Suppressor macrophage treated with lipopolysaccharide for 4 hours (primary cell): Measurements from ENCODE around the gene PARD3B.

Source experiments
- DNase-seq: peaks from one replicate; pipeline ENCODE4 v3.0.0-alpha.2; 2020

Gene PARD3B

DNA sequence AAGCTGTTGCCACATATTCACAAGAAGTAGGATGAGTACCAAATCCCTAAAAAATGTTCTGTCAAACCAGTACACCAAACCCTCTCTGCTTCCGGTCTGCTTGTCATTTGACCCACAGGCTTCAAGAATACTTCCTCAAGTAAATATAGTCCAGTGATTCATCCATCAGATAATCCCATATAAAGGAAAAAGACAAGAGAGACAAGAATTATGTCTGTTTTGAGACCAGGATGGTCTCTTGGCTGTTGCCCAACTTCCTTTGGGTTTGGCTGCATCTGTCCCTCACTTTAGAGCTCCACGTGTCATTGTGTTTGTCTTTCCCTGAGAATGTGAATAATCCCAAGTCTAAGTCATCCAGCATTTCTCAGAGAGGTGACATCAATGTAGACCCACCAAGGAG lies 1045.5 kb downstream of the PARD3B start:
- no peak for DNase-seq

DNA sequence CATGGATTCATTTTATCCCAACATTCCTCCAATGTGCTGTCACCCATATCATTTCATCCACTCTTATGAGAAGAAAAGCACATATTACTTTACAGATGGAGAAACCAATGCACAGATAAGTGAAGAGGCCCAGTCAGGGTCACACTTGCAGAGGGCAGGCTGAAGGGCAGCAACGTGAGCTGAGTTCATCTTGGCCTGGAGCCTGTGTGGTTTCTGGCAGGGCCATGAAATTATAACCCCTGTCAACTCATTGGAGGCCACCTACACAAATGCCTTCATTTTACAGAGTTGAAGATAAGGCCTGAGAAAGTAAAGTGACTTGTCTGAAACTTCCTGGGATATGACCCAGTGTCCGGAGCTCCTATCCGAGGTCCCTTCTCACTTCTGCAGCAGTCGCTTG lies 1048.6 kb downstream of the PARD3B start:
- no peak for DNase-seq

DNA sequence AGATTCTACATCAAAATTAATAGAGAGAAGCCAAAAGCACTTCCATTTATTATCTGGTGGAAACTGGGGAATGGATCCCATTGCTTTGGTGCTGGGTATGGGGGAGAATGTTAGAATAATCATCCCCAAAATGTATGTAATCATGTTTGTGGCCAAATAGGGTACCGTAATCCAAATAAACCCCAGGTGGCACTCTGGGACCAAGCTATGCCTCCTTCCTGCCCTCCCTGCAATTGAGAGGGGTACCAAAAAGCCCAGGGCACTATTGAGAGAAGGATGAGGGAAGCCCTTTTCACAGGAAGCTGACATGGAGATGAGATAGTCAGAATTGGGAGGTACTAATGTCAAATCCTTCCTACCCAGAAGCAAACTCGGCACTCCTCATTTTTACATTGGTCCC lies 1051.3 kb downstream of the PARD3B start:
- DNase-seq = no peak

DNA sequence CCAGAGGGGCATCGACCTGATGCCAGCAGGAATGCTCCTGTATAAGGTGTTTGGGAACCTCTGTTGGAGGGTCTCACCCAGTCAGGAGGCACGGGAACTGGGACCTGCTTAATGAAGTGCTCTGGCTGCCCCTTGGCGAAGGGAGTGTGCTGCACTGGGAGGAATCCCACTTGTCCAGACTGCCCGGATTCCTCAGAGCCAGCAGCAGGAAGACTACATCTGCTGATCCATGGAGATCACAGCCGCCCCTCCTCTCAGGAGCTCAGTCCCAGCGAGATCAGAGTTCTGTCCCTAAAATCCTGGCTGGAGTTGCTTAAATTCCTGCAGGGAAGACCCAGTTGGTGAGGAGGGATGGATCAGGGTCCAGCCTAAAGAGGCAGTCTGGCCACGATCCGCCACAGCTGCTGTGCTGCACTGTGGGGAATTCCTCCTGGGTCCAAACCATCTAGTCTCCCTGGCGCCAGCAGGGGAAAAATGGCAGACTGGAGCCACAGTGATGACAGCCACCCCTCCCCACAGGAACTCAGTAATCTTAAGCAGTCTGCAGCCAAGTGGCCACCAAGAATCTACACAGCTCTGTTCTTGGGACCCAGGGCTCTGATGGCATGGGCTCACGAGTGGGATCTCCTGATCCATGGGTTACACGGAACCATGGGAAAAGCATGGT lies 1060.5 kb downstream of the PARD3B start:
- DNase-seq = no peak

DNA sequence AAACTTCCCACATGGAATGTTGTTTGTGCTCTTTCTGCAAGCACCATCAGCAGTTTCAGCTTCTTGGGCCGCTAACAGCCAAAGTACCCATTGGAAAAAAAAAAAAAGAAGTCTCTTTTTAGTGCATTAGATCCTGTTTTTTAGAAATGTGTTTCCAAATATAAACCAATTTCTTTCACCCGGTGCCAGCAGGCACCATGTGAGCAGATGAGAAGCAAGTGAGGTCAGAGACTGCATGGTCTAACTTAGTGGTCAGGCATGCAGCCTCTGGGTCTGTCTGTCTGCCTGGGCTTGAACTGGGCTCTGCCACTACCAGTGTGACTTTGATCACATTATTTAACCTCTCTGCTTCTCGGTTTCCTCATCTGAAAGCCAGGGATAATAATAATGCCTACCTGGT lies 1061.9 kb downstream of the PARD3B start:
- no peak for DNase-seq

DNA sequence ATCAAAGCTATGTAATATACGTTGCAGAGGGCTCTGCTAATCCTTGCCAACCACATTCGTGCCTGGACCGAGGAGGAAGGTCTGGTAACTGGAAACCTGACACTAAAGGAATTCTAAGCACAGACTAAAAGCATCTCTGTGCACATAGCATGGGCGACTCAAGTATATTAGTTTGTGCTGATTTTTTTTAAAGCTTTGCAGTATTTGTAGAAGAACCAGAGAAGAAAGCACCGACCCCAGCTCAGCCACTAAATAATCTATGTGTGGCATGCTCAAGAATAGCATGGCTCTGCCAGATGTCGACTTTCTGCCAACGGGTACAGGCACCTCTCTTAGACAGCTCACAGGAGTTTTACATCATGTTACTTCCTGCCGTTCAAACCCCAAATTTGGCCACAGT lies 1063.8 kb downstream of the PARD3B start:
- DNase-seq = no peak

DNA sequence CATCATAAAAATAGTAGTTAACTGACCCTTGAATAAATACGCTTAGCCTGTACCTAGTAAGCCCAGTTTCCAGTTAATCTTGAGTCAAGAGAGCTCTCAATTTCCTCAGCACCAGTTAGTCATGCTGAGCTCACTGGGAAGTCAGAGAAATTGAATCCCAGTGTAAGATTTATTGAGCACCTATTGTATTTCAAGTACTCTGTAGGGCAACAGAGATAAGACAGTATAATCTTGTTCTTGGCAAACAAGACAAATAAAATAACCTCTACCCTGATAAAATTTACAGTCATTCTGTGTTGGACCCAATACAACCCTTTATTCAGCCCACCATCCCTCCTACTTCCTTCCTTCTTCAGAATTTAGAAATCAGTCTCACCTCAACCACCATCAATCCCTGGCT lies 1065.2 kb downstream of the PARD3B start:
- no peak for DNase-seq

DNA sequence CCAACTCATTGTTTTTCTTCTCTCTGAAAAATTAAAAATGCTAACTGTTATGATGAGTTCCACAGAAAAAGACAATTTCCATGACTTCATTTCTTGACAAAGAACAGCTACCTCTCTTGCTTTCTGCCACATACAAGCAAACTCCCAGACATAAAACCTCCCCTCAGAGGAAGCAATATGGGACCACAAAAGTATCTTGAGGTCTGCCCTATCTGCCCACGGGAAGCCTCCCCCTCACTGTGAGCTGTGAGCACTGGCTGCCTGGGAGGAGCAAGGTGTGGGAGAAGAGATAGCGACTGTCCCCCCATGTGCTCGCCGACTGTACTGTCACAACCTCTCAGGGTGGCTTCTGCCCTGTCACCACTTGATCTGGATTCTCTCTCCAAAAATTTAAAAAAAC lies 1067.4 kb downstream of the PARD3B start:
- no peak for DNase-seq

DNA sequence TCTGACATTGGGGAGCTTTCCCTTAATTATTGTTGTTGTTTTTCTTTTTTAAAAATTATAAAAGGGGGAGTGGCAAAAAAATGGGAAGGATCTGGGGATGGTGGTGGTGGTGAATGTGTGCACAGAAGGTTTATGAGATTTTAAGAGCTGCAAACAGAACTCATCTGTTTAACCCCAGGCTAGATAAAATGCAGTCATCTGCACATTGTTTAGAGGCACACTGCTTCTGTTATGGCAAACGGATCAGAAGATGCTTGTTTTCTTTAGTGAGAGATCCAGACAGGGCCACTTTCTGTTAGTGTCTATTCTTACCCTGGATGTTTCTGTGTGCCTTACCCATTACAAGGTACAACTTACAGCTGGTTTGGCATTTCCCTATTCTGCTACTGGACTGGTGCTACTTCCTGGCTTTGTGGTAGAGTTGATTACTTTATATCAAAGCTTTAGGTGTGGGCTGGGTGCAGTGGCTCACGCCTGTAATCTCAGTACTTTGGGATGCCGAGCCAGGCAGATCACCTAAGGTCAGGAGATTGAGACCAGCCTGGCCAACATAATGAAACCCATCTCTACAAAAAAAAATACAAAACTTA lies 1068.8 kb downstream of the PARD3B start:
- DNase-seq = no peak

DNA sequence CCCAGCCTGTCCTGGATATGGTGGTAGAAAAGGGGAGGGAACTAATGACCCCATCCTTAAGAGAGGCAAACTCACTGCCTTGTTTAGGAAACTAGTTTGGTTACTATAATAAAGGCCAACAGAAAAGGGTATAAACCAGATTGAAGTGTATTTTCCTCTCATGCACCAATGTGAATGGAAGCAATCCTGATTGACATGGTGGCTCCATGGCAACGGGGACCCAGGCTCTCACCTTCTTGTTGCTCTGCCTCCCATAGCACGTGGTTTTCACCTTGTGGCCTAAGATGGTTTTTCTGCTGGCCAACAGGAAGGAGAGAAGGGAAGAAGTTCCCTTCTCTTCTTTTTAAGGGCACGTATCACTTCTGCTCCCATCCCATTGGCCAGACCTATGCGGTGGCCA lies 1069.7 kb downstream of the PARD3B start:
- DNase-seq = no peak

DNA sequence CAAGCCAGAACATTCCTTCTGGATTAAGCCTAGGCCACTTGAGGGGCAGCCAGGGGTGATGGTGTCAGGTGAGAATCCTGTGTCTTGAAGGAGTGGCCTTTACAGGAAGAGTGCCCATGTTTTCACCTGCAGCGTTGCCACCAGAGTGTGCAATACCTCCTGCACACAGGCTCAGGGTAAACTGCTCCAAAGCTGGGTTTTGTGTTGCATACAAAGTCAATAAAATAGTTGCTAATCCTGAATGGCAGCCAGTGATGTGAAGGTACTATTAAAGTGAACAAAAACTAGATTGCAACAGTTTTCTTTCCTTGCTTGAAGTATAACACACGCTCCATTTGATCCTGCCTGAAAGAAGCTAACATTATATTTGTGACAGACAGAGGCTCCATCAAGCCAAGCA lies 1072.6 kb downstream of the PARD3B start:
- no peak for DNase-seq

DNA sequence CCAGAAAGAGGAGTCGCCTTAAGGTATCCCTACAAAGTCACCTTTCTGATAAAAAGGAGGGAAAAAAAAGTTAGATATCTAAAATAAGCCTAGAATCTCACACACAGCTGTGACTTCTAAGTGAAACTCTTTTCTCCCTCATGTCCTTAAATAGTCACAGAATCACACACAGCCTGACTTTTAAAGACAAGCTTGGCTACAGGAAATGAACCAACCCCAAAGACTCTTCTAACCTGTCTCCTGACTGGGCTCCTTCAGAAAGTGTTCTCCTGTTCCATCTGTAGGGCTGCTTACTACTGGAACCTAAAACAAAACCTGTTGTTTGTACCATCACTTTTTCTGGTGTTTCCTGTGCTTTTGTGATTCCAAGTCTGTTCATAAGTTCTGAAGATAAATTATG lies 1074.3 kb downstream of the PARD3B start:
- no peak for DNase-seq

DNA sequence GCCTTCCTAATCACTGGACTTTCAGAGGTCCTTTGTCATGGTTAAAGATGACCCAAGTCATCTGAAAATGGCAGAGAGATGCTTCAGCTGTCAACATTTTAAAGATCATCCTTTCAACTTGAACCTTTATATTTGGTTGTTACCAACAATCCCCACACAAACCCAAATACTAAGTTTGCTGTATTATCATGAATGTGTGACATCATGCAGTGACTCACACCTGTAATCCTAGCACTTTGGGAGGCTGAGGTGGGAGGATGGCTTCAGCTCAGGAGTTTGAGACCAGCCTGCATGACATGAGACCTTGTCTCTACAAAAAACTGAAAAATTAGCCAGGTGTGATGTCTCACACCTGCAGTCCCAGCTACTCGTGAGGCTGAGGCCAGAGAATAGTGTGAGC lies 1081.8 kb downstream of the PARD3B start:
- DNase-seq = no peak

DNA sequence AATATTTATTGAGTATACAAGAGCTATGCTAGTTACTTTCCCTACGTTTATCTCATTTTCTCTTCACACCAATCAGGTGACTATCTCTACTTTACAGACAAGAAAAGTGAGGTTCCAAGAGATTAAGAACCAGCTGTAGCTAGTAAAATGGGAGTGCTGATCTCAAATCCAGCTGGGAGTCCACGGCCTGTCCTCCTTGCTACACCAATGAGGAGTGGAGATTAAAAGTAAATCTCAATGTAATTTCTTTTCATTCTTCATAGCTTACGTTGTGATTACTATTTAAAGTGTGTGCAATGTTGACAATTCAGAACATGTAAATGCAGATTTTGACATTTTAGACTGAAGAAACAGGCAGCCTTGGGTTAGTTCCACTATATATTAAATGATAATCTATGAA lies 1083.1 kb downstream of the PARD3B start:
- no peak for DNase-seq

DNA sequence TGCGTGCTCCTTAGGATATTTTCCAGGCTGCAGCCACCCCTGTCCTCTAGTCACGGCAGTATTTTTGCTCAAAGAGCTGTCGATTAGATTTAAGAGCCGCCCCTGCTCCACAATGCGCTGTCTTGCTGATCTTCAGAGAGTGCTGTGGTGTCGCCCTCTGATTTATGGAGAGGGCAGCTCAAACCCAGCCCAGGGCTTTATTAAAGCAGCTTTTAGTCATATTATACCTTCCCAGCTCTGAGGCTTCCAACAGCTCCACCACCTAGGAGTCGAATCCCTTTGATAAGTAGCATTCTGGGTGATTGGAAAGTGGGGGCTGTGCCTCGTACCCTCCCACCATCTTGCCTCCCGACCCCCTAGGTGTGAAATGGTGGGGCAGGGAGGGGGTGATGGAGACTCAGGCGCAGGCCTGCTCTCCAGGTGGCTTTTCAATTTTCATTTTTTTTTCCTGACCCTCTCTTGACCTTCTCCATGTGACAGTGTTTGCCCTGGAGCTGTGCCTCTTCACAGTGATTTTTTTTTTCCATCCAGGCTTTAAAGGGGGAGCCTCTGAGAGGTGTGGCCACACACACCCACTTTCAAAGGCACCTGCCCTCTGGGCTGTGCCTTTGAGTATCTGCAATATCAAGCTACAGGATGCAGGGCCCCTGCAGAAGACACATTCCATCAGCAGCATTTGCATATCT lies 1084.0 kb downstream of the PARD3B start:
- DNase-seq = no peak

DNA sequence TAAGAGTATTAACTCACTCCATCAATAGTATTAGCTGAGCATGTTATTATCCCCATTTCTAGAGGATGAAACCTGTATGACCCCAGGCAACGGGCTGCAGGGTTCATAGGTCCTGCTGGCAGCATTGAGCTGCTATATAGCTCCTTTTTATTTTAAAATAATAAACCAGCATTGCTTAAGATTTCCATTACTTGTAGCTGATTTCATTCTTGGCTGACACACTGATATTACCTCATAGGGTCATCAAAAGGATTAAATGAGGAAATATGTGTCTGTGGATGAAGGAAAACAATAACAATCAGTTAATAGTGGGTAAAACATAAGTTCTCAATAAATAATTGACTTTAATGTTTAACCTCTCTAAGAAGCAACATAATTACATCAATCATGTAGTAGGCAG lies 1088.7 kb downstream of the PARD3B start:
- no peak for DNase-seq

DNA sequence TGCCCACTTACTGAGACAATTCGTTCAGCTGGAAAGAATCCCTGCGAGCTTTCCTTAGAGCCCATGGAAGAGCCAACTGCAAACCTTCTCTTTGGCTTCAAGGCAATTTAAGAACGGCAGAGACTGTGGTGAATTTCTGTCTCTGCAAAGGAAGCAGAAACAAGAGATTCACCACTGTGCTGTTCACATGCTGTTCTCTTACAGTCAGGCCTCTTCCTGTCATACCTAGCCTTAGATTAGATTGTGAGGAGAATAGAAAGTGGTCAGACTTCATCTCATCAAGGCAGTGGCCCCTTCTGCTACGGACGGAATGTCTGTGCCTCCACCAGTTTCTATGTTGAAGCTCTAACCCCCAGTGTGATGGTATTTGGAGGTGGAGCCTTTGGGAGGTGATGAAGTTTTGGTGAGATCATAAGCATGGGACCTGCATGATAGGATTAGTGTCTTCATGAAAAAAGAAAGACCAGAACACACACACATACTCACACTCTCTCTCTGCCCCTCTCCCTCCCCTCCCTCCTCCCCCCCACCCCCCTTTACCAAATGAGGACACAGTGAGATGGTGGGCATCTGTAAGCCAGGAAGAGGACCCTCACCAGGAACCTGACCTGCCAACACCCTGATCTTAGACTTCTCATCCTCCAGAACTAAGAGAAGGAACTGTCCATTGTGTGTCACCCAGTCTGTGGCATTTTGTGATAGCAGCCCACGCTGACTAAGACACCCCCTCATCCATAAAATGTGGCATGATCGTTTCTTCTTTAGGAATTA lies 1091.5 kb downstream of the PARD3B start:
- no peak for DNase-seq

DNA sequence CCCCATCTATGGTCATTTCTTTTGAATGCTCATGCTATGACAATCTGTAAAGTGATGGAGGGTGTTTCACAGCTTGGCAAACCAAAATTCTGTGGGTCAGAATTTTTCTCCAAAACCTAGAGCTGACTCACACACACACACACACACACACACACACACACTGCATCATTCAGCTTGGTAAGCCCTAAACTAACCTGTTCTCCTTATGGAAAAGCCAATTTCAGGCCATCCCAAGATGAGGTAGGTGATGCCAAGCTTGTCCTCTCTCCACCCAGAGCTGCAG lies 1092.0 kb downstream of the PARD3B start:
- no peak for DNase-seq

DNA sequence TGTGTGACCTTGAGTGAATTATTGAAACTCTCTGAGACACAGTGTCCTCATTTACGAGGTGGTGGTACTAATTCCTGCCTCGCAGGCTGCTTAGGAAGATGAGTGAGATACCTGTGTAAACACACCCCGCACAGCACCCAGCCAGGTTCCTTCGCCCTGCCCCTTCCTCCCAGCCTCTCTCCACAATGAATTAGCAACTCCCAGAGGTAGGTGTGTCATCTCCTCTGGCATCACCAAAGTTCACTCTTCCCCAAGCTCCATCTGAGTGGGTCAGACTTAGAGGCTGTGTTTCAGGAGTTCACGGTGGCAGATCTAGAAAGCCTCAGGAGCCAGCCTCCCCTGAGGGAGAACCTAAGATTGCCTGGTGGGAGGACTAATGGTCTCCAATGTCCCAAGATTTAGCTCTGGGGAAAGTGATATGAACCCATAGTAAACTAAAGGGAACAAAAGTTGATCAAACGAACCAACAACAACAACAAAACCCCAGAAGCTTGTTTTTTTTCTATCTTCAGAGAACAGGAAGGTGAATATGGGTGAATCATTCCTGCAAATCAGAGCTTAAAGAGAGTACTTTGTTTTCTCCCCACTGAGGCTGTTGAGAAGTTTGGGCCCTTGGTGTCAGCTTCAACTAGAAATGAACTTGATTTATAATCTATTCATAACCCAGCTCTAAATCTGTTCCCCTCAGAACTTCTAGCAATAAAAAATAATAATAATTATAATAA lies 1092.7 kb downstream of the PARD3B start:
- DNase-seq = no peak

DNA sequence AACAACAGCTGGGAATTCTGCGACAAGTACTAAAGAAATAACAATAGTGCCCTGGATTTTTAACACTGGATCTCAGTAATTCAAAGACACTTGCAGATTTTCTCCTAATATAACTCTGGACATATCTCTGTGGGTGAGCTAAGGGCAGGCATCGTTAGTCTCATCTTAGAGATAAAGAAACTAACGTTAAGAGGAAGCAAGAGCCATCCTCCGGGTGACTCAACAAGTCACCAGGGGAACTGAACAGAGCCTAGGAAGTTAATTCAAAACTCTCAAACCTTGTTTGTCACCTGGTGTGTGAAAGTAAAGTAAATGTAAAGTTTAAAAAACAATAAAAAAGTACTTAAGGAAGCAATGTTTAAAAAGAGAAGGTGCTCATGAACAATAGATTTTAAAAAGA lies 1095.4 kb downstream of the PARD3B start:
- DNase-seq = peak; percentile 53

DNA sequence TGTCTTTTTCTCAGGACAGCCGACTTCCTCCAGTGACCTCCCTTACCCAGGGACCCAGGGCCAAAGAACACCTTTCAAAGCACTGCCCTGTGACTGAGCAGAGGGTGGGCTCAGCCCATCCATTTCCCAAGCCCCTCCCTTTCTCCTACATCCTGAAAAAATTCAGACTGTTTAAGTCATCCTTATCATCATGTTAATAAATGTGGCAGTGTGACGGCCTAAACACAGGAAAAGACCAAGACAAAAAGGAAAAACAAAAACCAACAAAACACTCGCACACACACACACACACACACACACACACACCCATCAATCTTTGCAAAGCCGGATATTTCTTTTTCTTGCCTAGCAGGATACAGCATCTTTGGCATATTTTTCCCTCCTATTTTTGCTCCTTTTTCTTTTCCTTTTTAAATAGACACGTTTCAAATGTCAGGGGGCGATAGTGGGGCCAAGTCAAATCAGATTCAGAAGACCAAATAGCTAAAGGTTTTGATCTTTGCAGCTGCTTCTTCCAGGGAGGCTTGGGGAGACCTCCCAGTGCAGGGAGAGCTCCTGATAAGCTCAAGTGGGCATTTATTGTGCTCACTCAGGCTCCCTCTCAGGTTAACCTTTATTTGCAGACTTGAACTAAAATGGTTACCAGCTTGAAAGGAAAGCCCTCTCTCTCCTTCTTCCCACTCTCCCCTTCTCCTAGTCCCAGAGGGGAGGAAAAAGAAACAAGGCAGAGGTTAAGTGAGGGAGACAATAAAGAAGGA lies 1097.5 kb downstream of the PARD3B start:
- no peak for DNase-seq

DNA sequence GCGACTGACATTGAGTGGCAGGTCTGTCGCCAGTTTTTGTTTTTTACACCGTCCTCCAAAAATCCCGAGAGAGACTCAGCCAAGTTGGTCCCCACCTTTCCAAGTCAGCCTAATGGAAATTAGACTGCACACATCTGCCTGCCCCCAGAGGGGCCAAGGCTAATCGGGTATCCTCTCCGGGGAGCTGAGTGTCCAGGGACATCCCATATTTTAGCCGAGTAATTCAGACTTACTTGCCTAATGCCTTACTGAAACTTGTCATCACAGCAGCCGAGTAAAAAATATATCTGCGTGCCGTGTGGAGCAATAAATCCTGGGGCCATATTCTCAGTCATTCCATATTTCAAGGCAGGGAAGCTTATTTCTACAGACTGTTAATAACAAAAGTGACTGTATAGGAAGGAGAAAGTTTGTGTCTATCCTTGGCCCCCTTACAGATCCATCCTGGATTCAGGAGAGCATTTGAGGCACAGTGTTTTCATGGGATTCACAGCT lies 1098.2 kb downstream of the PARD3B start:
- no peak for DNase-seq
